Measurements from ENCODE around the gene RPH3AL. TPM values are rescaled to one million over a fixed set of nuclear protein-coding genes. Genes with fewer than 3 reads are reported as not detected.

RPH3AL gene
- total RNA-seq, 1 experiment from 2014 or later: 3.0 TPM

DNA sequence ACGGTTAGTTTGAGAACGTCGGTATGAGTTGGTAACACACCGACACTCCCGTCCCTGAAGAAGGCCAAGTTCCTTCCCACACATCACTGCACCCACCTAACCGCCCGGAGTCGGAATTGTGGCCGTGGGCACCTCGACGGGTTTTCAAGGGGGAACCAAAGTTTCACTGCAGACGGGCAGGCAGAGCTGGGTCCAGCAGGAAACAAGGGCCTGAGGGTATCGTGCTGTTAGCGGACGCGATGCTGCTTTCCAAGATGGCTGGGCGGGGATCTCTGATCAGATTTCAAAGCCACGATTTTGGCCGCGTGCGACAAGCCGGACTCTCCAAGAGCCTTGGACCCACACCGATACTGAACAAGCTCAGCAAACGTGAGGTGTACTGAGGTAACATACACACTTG lies 88.8 kb downstream of the RPH3AL start:
- H2AK5ac ChIP-seq (ENCODE audit: insufficient read length, low read length): no peak overlapping the region

More for the DNA sequence above, 88.8 kb downstream of the RPH3AL start:
- WGBS (ENCODE audit: extremely low coverage, insufficient read length, low lambda C conversion rate): no CpG with 5 or more reads among the region's 24 CpGs
- Histone ChIP-seq H3K79me1 (ENCODE audit: insufficient read depth, low read depth, low read length, poor library complexity, severe bottlenecking) (no peaks in the 10 kb centered on the region), H3K9ac (ENCODE audit: extremely low read depth, insufficient read length, low read length) (no peak overlapping the region), H2AFZ (ENCODE audit: low read length) (no peak overlapping the region), H3K27ac (ENCODE audit: insufficient read length, low read depth, low read length) (no peak overlapping the region), H2BK15ac (ENCODE audit: low read depth, low read length) (no peak overlapping the region), H3K23ac (ENCODE audit: insufficient read length, low read depth, low read length) (no peak overlapping the region), H3K9me3 (ENCODE audit: control insufficient read depth, low read depth, low read length) (no peaks in the 10 kb centered on the region), H2BK12ac (ENCODE audit: insufficient read length, low read depth, low read length) (no peak overlapping the region), H2BK5ac (ENCODE audit: insufficient read length, low read length) (no peak overlapping the region), H3K27me3 (ENCODE audit: insufficient read depth, low read length) (no peaks in the 10 kb centered on the region), H3K14ac (ENCODE audit: insufficient read depth, low read length) (no peak overlapping the region), H2BK120ac (ENCODE audit: low read depth, low read length, poor library complexity, severe bottlenecking) (no peak overlapping the region), H4K8ac (replicated peaks; ENCODE audit: insufficient read length, low read depth, low read length) (no peak overlapping the region), H2BK20ac (ENCODE audit: low read depth, low read length, poor library complexity, severe bottlenecking) (no peak overlapping the region), H4K91ac (ENCODE audit: insufficient read length, low read depth, low read length) (no peak overlapping the region), H4K5ac (ENCODE audit: insufficient read length, low read depth, low read length) (no peak overlapping the region), H3K56ac (ENCODE audit: insufficient read length, low read depth, low read length) (no peak overlapping the region), H4K20me1 (ENCODE audit: control insufficient read depth, insufficient read depth, insufficient read length) (no peaks in the 10 kb centered on the region), H3K18ac (ENCODE audit: insufficient read length, low read depth, low read length) (no peak overlapping the region), H3K4me2 (ENCODE audit: insufficient read depth, insufficient read length, low read length) (no peak overlapping the region), H3K4ac (ENCODE audit: low read depth, low read length) (no peak overlapping the region), H3K79me2 (ENCODE audit: insufficient read depth, low read length) (no peaks in the 10 kb centered on the region), H3T11ph (ENCODE audit: low read length) (no peak overlapping the region), H3K4me1 (ENCODE audit: insufficient read depth, low read length) (peaks cover 8% of the 10 kb centered on the region), H3K23me2 (ENCODE audit: insufficient read length, low read depth, low read length, poor library complexity, severe bottlenecking) (no peaks in the 10 kb centered on the region)
- no peak for DNase-seq
- H3K27me3 Mint-ChIP-seq (ENCODE audit: low read depth): peaks cover 36% of the 10 kb centered on the region
- H3K36me3 Mint-ChIP-seq (ENCODE audit: insufficient read depth in 1 of 3, low read depth in 3 of 3): peaks cover 16 to 29% (median 25%) of the 10 kb centered on the region in 3 experiments
- TF ChIP-seq, protein P1, sequence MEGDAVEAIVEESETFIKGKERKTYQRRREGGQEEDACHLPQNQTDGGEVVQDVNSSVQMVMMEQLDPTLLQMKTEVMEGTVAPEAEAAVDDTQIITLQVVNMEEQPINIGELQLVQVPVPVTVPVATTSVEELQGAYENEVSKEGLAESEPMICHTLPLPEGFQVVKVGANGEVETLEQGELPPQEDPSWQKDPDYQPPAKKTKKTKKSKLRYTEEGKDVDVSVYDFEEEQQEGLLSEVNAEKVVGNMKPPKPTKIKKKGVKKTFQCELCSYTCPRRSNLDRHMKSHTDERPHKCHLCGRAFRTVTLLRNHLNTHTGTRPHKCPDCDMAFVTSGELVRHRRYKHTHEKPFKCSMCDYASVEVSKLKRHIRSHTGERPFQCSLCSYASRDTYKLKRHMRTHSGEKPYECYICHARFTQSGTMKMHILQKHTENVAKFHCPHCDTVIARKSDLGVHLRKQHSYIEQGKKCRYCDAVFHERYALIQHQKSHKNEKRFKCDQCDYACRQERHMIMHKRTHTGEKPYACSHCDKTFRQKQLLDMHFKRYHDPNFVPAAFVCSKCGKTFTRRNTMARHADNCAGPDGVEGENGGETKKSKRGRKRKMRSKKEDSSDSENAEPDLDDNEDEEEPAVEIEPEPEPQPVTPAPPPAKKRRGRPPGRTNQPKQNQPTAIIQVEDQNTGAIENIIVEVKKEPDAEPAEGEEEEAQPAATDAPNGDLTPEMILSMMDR (conservative IDR thresholded peaks at IDR 0.05): no peak
- H3K27ac Mint-ChIP-seq: no peak overlapping the region
- peaks cover 22 to 34% of the 10 kb centered on the region in 2 experiments for H3K9me3 Mint-ChIP-seq
- H3K4me3 Mint-ChIP-seq: no peak overlapping the region
- peaks cover 29 to 31% of the 10 kb centered on the region in 2 experiments for H3K4me1 Mint-ChIP-seq

Measured in H9 (cell line).